A549 (cell line): Measurements from ENCODE around the gene SREBF1. TPM values are rescaled to one million over a fixed set of nuclear protein-coding genes. Genes with fewer than 3 reads are reported as not detected.

Source experiments
- ATAC-seq, 2 experiments: fragments of 200-7000 bp in 1 of 2; fragments of >200 bp in 1 of 2; cut with Nextera tagmentation in 1 of 2; cut with Tn5 transposase in 1 of 2; 3 replicates each; pipeline versions ENCODE4 v1.8.0 to v1.9.1; 2018 to 2020; ENCODE audit warnings: mild to moderate bottlenecking in 1 of 2, moderate library complexity in 1 of 2
- CTCF ChIA-PET: fragments of 300-600 bp; sonication (Branson Sonifier 250); formaldehyde crosslinking; extraction: SDS; loops from one replicate; lab custom pipeline; 2021; ENCODE audit warnings: antibody characterized with exemption, inconsistent platforms; lab: Yijun Ruan, JAX
- POLR2A ChIA-PET: fragments of 350-600 bp; formaldehyde crosslinking; extraction: SDS; loops from one replicate; lab custom pipeline; 2021; ENCODE audit warnings: antibody characterized with exemption, inconsistent platforms; lab: Yijun Ruan, JAX
- DNase-seq, 2 experiments: peaks; one replicate each; pipeline versions ENCODE4 v3.0.0 to v3.0.0-alpha.2; 2011 to 2016; ENCODE audit warnings: low read depth in 1 of 2, low spot score in 1 of 2
- FAIRE-seq: peaks from 2 replicates; lab custom pipeline; 2011; peaks lifted over from hg19 to GRCh38; lab: Jason Lieb, UNC
- H3K27ac ChIP-seq, 2 experiments: fragments of >200 bp; sonication (Bioruptor Twin); formaldehyde crosslinking; 3 replicates each; pipeline ENCODE4 v1.5.1; 2016 to 2017
- H3K4me1 ChIP-seq: fragments of >200 bp; sonication (Bioruptor Twin); formaldehyde crosslinking; 3 replicates; pipeline ENCODE4 v1.6.1; 2016
- H3K4me2 ChIP-seq: fragments of >200 bp; sonication (Bioruptor Twin); formaldehyde crosslinking; 3 replicates; pipeline ENCODE4 v1.6.1; 2016
- H3K4me3 ChIP-seq: fragments of >200 bp; sonication (Bioruptor Twin); formaldehyde crosslinking; 3 replicates; pipeline ENCODE4 v1.5.1; 2016
- H3K9me3 ChIP-seq: fragments of >200 bp; sonication (Bioruptor Twin); formaldehyde crosslinking; 3 replicates; pipeline ENCODE4 v1.6.1; 2016
- BHLHE40 ChIP-seq: IDR thresholded peaks from 2 replicates; pipeline ENCODE4 v1.6.1; 2012; ENCODE audit warnings: low read depth, low read length, inconsistent platforms
- CHD2 ChIP-seq: fragments of 150-350 bp; IDR thresholded peaks from 2 replicates; pipeline ENCODE4 v1.6.1; 2014; ENCODE audit warnings: low read length; ENCODE audit not compliant: partially characterized antibody
- CHD4 ChIP-seq: fragments of 200-600 bp; sonication (generic); IDR thresholded peaks from 2 replicates; pipeline ENCODE4 v1.6.1; 2016; ENCODE audit warnings: antibody characterized with exemption, mild to moderate bottlenecking, borderline replicate concordance
- GATA3 ChIP-seq: IDR thresholded peaks from 2 replicates; pipeline ENCODE4 v1.6.1; 2012; ENCODE audit warnings: borderline replicate concordance
- HEYL ChIP-seq: fragments of 250-450 bp; sonication (Bioruptor Pico); IDR thresholded peaks from 2 replicates; pipeline ENCODE4 v1.8.0; 2021; ENCODE audit warnings: mild to moderate bottlenecking, moderate library complexity
- JUN ChIP-seq, 2 experiments: fragments of >200 bp; sonication (Bioruptor Twin); formaldehyde crosslinking; IDR thresholded peaks; 2 replicates in 1 of 2; 3 replicates in 1 of 2; pipeline ENCODE4 v1.6.1; 2016 to 2017
- KDM1A ChIP-seq: fragments of 200-600 bp; sonication (generic); IDR thresholded peaks from 2 replicates; pipeline ENCODE4 v1.6.1; 2016; ENCODE audit warnings: low read depth, mild to moderate bottlenecking
- MAX ChIP-seq: IDR thresholded peaks from 2 replicates; pipeline ENCODE4 v1.6.1; 2012
- MAZ ChIP-seq: fragments of 150-350 bp; IDR thresholded peaks from 2 replicates; pipeline ENCODE4 v1.6.1; 2014; ENCODE audit warnings: antibody characterized with exemption, low read depth, low read length, borderline replicate concordance
- POLR2AphosphoS2 ChIP-seq: conservative IDR thresholded peaks from 2 replicates; pipeline ENCODE4 v1.6.1; 2012; ENCODE audit warnings: low read length, improper control_type of control experiment, inconsistent platforms
- RARB ChIP-seq: fragments of 250-450 bp; sonication (Bioruptor Pico); IDR thresholded peaks from 2 replicates; pipeline ENCODE4 v1.8.0; 2021; ENCODE audit warnings: mild to moderate bottlenecking, moderate library complexity
- TFCP2L1 ChIP-seq: fragments of 250-450 bp; sonication (Bioruptor Pico); IDR thresholded peaks from 2 replicates; pipeline ENCODE4 v1.5.0; 2021; ENCODE audit warnings: mild to moderate bottlenecking
- USF2 ChIP-seq: fragments of 450-650 bp; IDR thresholded peaks from 2 replicates; pipeline ENCODE4 v1.6.1; 2014; ENCODE audit warnings: antibody characterized with exemption
- ZC3H11A ChIP-seq: fragments of 450-650 bp; IDR thresholded peaks from 2 replicates; pipeline ENCODE4 v1.6.1; 2014; ENCODE audit warnings: antibody characterized with exemption, mild to moderate bottlenecking
- ZFP36 ChIP-seq: fragments of 450-650 bp; IDR thresholded peaks from 2 replicates; pipeline ENCODE4 v1.6.1; 2014; ENCODE audit warnings: borderline replicate concordance; ENCODE audit not compliant: partially characterized antibody
- WGBS: methylation state at CpG from one replicate; pipeline ENCODE4 v1.1.6; 2017; ENCODE audit errors: missing lambda C conversion rate; 5-methylcytosine and 5-hydroxymethylcytosine counted together
- polyA plus RNA-seq, 4 experiments: library from polyadenylated mRNA; depleted of rRNA in 3 of 4; stranded (reverse); fragments of >200 nt; fragmentation: RNase III in 1 of 4; extraction: RNeasy Plus Mini Kit Qiagen cat#74134 plus additional on column Dnase treatment in 1 of 4; gene quantifications; 2 replicates in 3 of 4; 3 replicates in 1 of 4; pipeline ENCODE4 v1.2.3, GENCODE V29; 2011 to 2017

SREBF1 gene
- polyA plus RNA-seq, 2 of the 4 experiments (the other 2 are of a cell fraction), result 47.4 to 159 TPM

GRCh38 chr17:17831208-17832031, 5.4 kb downstream of the SREBF1 start:
- Histone ChIP-seq H3K9me3 (no peaks in the 10 kb centered on the region), H3K4me2 (peak overlapping the region; percentile 38), H3K27ac (peak overlapping the region; percentile 11 to 14; a peak in 3 of 6 replicates), H3K4me3 (no peak overlapping the region), H3K4me1 (peaks cover 90% of the 10 kb centered on the region)
- ChIA-PET POLR2A (interaction anchor here (0.5 to 1.1 kb wide), 3 partner anchors 11 to 1928 kb away, joined by 4 to 5 read pairs (median 4); no protein-coding TSS in a partner anchor), CTCF (interaction anchor here (0.8 to 30.5 kb wide), 5 partner anchors 17 to 151 kb away, joined by 3 to 859 read pairs (median 6); no protein-coding TSS in a partner anchor)
- TF ChIP-seq JUN (IDR thresholded peaks at IDR 0.05) (0 out of 5 replicates have a peak, but pooled peaks of 1 of the 2 experiments have one; percentile 5), USF2 (no peak)
- WGBS, result 91% methylated on average over 12 of the region's 12 CpGs
- no peak for FAIRE-seq
- no peak for DNase-seq
- ATAC-seq, result no peak

- 49% methylated on average over 5 of the region's 6 CpGs for WGBS
- H3K27ac ChIP-seq, result peak overlapping the region; percentile 11 to 14; a peak in 3 of 6 replicates
- peak overlapping the region; percentile 38 for H3K4me2 ChIP-seq
- no peak for DNase-seq
- no peak overlapping the region for H3K4me3 ChIP-seq
- H3K9me3 ChIP-seq, result no peaks in the 10 kb centered on the region
- CTCF ChIA-PET, result interaction anchor here (0.8 to 30.5 kb wide), 5 partner anchors 17 to 203 kb away, joined by 3 to 859 read pairs (median 6); no protein-coding TSS in a partner anchor
- TF ChIP-seq JUN (IDR thresholded peaks at IDR 0.05), result peak in 1 of 2 experiments; percentile 13; a peak in 1 of 5 replicates
- TF ChIP-seq GATA3, result no peak
- no peak for TF ChIP-seq TFCP2L1
- TF ChIP-seq ZFP36, result peak; percentile 17
- no peak for TF ChIP-seq ZC3H11A
- no peak for TF ChIP-seq MAZ
- no peak for TF ChIP-seq KDM1A
- no peak for TF ChIP-seq HEYL (CRISPR knock-in tag)
- no peak for TF ChIP-seq BHLHE40
- TF ChIP-seq MAX, result peak; percentile 36; the same call in 1 of the 2 replicates
- no peak for TF ChIP-seq RARB (CRISPR knock-in tag)
- TF ChIP-seq, all 56 proteins: peak for 3
- peaks cover 96% of the 10 kb centered on the region for H3K4me1 ChIP-seq
- ATAC-seq, result no peak
- FAIRE-seq, result no peak
- POLR2A ChIA-PET, result interaction anchor here (0.5 to 1.1 kb wide), 3 partner anchors 10 to 1928 kb away, joined by 4 to 5 read pairs (median 4); no protein-coding TSS in a partner anchor
Measured at GRCh38 chr17:17830740-17831207, 6.0 kb downstream of the SREBF1 start.

- peak overlapping the region in 1 of 2 experiments; percentile 14; a peak in 4 of 6 replicates for H3K27ac ChIP-seq
- DNase-seq, result no peak
- ATAC-seq, result no peak
- H3K4me1 ChIP-seq, result peaks cover 96% of the 10 kb centered on the region
- peak overlapping the region; percentile 38; the same call in 2 of the 3 replicates for H3K4me2 ChIP-seq
- FAIRE-seq, result no peak
- TF ChIP-seq CHD2 (no peak), CHD4 (no peak), POLR2AphosphoS2 (0 out of 2 replicates have a peak, but pooled peaks have one; percentile 7)
- 85% methylated on average over 2 of the region's 2 CpGs for WGBS
- ChIA-PET POLR2A (interaction anchor here (1.1 kb wide), 1 partner anchor 10 kb away, joined by 4 read pairs; no protein-coding TSS in a partner anchor), CTCF (interaction anchor here (0.8 to 30.5 kb wide), 4 partner anchors 16 to 203 kb away, joined by 3 to 859 read pairs (median 203); no protein-coding TSS in a partner anchor)
- no peaks in the 10 kb centered on the region for H3K9me3 ChIP-seq
- H3K4me3 ChIP-seq, result no peak overlapping the region
Measured at GRCh38 chr17:17830269-17830567, 6.6 kb downstream of the SREBF1 start.
